AG04450 (cell line): Measurements from ENCODE around the gene CAMK2D. TPM values are rescaled to one million over a fixed set of nuclear protein-coding genes. Genes with fewer than 3 reads are reported as not detected.
A peak's percentile ranks its signal among the peaks of the same experiment; 100 is the strongest.

Experiments
- CTCF ChIA-PET: fragments of 300-600, 350-600 bp; formaldehyde crosslinking; extraction: SDS; loops from one replicate; lab custom pipeline; 2022; ENCODE audit warnings: antibody characterized with exemption, inconsistent platforms; lab: Charles Lee
- POLR2A ChIA-PET: fragments of 350-600 bp; formaldehyde crosslinking; extraction: SDS; loops from one replicate; lab custom pipeline; 2021; ENCODE audit warnings: antibody characterized with exemption, inconsistent platforms; lab: Yijun Ruan, JAX
- DNase-seq: peaks from one replicate; pipeline ENCODE4 v3.0.0-alpha.2; 2011; ENCODE audit warnings: low read depth, low spot score
- H3K27ac ChIP-seq: one replicate; pipeline ENCODE4 v1.5.1; 2012; ENCODE audit warnings: low read depth, low read length, control low read depth
- H3K27me3 ChIP-seq: one replicate; pipeline ENCODE4 v1.6.0; 2012; ENCODE audit warnings: low read length; ENCODE audit not compliant: control insufficient read depth, insufficient read depth
- H3K4me3 ChIP-seq: 2 replicates; pipeline ENCODE4 v1.5.1; 2011; ENCODE audit warnings: mild to moderate bottlenecking, low read depth, low read length, control low read depth
- H3K9me3 ChIP-seq: 2 replicates; pipeline ENCODE4 v1.5.1; 2012; ENCODE audit warnings: low read length; ENCODE audit not compliant: control insufficient read depth, insufficient read depth
- CTCF ChIP-seq: IDR thresholded peaks from 2 replicates; pipeline ENCODE4 v1.5.1; 2011; ENCODE audit warnings: low read depth, low read length, control low read depth, inconsistent platforms
- polyA plus RNA-seq: library from polyadenylated mRNA; depleted of rRNA; stranded (reverse); fragments of >200 nt; gene quantifications from 2 replicates; pipeline ENCODE4 v1.2.3, GENCODE V29; 2011

Gene CAMK2D
- polyA plus RNA-seq, 1 experiment = 105 TPM

DNA sequence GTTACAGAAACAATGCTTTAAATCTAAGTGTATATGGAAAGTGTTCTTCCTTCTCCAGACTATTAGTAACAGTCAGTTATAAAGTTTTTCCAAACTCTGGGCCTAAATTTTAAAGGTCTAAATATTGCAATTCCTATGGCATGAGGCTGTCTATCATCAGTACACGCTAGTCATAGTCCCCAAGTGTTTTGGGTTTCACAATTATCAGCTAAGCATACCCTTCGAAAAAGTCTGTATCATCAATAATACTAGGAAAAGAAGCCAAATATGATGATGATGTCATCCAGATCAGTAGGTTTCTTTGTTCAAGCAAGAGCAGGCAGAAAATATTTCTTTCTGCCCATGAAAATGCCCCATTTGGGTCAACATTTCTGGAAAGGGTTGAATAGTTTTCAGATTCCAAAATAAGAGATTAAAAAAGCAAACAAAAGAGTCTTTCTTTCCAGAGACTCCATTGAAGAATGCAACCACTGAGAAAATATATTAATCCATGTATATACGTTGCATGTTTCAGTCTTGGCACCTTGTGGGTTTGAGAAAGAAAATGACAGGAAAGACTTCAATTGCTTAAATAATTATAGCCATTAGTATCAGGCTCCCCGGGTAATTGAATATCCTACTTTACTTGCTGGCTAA is 173.8 kb downstream of the CAMK2D start:
- H3K9me3 ChIP-seq = no peaks in the 10 kb centered on the region
- POLR2A ChIA-PET = no interaction called here
- H3K27me3 ChIP-seq = no peaks in the 10 kb centered on the region
- no peak overlapping the region for H3K27ac ChIP-seq
- CTCF ChIA-PET = no interaction called here
- DNase-seq = no peak
- TF ChIP-seq CTCF = no peak
- H3K4me3 ChIP-seq = no peak overlapping the region

DNA sequence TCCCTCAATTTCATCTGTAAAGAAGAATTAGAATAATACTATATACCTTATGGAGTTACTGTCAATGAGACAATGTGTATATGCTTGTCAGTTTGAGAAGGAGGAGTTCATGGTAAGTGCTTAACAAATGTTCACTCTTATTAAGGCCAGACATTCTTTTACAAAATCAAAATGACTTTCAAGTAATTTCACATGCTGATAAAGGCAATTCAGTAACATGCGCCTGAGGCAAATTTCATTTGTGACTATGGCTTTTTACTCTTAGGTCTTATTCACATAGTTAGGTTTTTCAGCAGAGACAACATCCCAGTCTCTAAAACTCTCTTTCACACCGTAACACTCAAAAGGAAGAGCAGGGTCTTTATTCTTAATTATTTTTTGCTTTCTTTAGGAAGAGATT is 174.4 kb downstream of the CAMK2D start:
- TF ChIP-seq CTCF = no peak
- Histone ChIP-seq H3K9me3 (no peaks in the 10 kb centered on the region), H3K27me3 (no peaks in the 10 kb centered on the region), H3K27ac (no peak overlapping the region), H3K4me3 (no peak overlapping the region)
- DNase-seq = no peak
- CTCF ChIA-PET = no interaction called here
- POLR2A ChIA-PET = no interaction called here

- DNase-seq = no peak
- TF ChIP-seq CTCF = no peak
- ChIA-PET CTCF (interaction anchor here (1.1 kb wide), 1 partner anchor 39 kb away, joined by 3 read pairs; no protein-coding TSS in a partner anchor), POLR2A (no interaction called here)
- Histone ChIP-seq H3K4me3 (no peak overlapping the region), H3K27ac (no peak overlapping the region), H3K27me3 (no peaks in the 10 kb centered on the region), H3K9me3 (no peaks in the 10 kb centered on the region)
Observed at GRCh38 chr4:113586072-113586471, 175.5 kb downstream of the CAMK2D start.

DNA sequence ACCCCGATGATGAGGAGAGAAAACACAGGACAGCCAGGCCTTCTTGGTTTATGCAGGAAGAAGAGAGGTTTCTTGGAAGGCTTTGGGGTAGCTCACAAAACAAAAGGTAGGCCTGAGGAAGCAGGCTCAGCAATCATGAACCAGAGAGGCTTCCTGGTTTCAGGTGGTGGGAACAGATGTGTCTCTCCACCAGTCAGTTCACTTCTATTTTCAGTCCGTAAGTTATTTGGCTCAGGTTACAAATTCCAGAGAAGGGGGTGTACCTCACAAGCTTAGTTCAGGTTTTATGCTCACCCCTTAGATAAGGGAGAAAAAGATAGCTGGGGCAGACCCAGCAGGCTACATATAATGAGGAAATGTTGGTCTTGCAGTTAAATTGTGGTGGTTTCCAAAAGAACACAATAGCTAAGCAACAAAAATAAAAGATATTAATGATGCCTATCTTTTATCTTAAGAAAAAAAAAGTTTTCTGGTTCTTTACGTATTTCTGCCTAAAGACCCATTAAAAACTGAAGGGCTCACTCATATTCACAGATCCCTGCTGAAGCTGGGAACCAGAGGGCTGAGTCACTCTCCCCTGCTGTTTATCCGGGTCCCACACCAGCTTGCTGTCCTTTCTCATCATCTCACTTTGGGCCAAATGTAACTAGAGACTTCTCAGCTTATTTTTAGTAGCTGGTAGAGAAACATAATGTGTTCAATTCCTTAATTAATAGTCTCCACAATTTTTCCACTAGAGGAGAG is 177.0 kb downstream of the CAMK2D start:
- Histone ChIP-seq H3K27me3 (no peaks in the 10 kb centered on the region), H3K4me3 (no peak overlapping the region), H3K27ac (peak overlapping the region; percentile 48), H3K9me3 (no peaks in the 10 kb centered on the region)
- DNase-seq = peak; percentile 29
- POLR2A ChIA-PET = no interaction called here
- CTCF ChIA-PET = interaction anchor here (0.8 to 1.2 kb wide), 5 partner anchors 37 to 190 kb away, joined by 3 to 5 read pairs (median 4); no protein-coding TSS in a partner anchor
- TF ChIP-seq CTCF = no peak

GRCh38 chr4:113582737-113583136 is 178.8 kb downstream of the CAMK2D start:
- ChIA-PET POLR2A (no interaction called here), CTCF (no interaction called here)

More at GRCh38 chr4:113582737-113583136, 178.8 kb downstream of the CAMK2D start:
- Histone ChIP-seq H3K27me3 (no peaks in the 10 kb centered on the region), H3K9me3 (no peaks in the 10 kb centered on the region), H3K4me3 (no peak overlapping the region), H3K27ac (no peak overlapping the region)
- no peak for TF ChIP-seq CTCF
- DNase-seq = no peak
